ENCODE data around the gene POLN. TPM values are rescaled to one million over a fixed set of nuclear protein-coding genes. Genes with fewer than 3 reads are reported as not detected.

Gene POLN
- total and polyA plus RNA-seq, 8 donors: 0.29 to 5.1 (median 1.4) TPM; not detected in 2

DNA sequence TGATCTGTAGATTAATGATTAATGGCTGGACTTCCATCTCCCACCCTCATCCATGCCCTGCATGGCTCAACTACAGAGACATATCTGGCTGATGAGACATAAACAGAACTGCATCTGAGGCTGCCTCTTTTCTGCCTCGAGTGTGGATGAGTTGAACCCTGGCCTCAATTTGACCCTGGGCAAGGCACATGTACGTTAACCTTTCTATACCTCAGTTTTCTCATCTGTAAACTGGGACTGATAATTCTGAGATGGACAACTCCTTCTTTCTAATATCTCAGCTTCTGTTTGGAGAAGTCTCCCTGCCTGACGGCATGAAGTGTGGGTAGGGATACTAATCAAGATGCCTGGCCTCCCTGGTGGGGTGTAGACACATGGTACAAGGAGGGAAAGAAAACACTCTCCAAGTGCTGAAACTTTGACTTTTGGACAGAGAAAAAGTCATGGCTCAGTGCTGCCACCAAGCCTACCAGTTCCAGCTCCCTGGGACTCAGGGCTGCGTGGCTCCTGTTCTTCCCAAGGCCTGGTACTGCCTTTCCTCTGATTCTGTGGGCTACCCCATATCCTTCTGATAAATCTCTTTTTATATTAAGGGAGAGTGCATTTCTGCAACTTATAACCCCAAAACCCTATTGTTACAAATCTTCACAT is 64.4 kb downstream of the POLN start:
- H3K9me3 ChIP-seq: no peaks in the 10 kb centered on the region
- no peak overlapping the region for H3K4me3 ChIP-seq
- H3K4me1 ChIP-seq: peaks cover 0 to 8% (median 6%) of the 10 kb centered on the region in 4 donors
- H3K36me3 ChIP-seq: no peaks in the 10 kb centered on the region
- TF ChIP-seq POLR2A (IDR thresholded peaks at IDR 0.05): no peak
- TF ChIP-seq EP300 (IDR thresholded peaks at IDR 0.05): no peak
- TF ChIP-seq POLR2AphosphoS5 (IDR thresholded peaks at IDR 0.05): no peak
- TF ChIP-seq, protein P1, sequence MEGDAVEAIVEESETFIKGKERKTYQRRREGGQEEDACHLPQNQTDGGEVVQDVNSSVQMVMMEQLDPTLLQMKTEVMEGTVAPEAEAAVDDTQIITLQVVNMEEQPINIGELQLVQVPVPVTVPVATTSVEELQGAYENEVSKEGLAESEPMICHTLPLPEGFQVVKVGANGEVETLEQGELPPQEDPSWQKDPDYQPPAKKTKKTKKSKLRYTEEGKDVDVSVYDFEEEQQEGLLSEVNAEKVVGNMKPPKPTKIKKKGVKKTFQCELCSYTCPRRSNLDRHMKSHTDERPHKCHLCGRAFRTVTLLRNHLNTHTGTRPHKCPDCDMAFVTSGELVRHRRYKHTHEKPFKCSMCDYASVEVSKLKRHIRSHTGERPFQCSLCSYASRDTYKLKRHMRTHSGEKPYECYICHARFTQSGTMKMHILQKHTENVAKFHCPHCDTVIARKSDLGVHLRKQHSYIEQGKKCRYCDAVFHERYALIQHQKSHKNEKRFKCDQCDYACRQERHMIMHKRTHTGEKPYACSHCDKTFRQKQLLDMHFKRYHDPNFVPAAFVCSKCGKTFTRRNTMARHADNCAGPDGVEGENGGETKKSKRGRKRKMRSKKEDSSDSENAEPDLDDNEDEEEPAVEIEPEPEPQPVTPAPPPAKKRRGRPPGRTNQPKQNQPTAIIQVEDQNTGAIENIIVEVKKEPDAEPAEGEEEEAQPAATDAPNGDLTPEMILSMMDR (IDR thresholded peaks at IDR 0.05): no peak
- 77 to 90% (median 85%) methylated on average over 4 of the region's 4 CpGs for WGBS, 5 donors
- peak in 1 of 2 donors; percentile 37 for DNase-seq
- intact Hi-C loops (cut with DNase I; ENCODE audit: low total_unique reads): no loop called here
- no peak overlapping the region for H3K27ac ChIP-seq
- H3K27me3 ChIP-seq: no peaks in the 10 kb centered on the region

DNA sequence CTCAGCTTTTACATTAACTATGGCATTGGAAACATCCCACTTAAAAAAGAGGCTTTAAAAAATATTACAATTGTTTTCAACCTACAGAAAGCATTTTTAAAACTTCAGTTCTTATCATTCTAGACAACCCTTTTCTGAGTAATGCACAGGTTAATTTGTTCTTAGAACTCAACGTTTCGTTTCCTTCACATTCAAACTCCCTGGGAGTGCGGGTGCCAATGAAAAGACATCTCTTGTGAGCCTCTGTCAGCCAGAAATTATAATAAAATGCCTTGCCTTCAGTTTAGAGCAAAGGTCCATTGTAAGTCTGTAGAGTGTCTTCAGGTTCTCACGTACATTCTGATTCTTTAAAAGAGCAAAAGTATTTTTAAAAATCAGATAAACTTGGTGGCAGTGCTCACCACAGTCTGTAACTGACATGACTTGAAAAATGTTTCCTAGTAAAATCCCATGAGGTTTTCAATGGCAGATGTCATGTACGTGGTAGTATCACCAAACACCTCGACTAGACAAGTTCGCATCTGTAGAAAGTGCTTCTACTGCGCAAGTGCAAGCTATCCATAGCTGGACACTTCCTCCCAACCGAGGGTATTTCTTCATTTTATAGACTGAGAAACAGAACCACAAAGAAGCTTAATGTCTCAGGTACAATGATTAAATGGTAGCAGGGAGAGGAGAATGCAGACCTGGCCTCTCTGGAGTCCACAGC is 65.8 kb downstream of the POLN start:
- 81 to 89% (median 86%) methylated on average over 9 of the region's 9 CpGs for WGBS, 5 donors
- intact Hi-C loops (cut with DNase I; ENCODE audit: low total_unique reads): no loop called here

DNA sequence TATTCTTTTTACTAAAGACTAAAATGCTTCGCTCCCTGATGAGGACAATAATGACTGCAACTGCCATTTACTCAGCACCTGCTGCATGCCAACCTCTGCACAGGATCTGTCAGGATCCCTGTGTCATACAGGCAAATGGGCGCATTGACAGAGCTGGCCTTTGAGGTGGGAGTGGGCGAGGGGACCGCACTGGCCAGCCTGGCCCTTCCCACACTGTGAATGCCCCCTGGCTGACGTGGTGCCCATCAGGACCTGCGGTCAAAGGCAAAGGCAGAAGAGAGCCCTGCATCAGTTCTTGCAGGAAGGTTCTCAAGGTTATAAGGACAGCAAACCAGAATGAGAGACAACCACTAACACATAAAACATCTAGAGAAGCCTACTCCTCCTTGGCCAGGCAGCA is 67.9 kb downstream of the POLN start:
- intact Hi-C loops (cut with DNase I; ENCODE audit: low total_unique reads): no loop called here
- Histone ChIP-seq H3K27me3 (no peaks in the 10 kb centered on the region), H3K27ac (no peak overlapping the region), H3K36me3 (peaks cover 0 to 14% (median 3%) of the 10 kb centered on the region in 4 donors), H3K9me3 (no peaks in the 10 kb centered on the region), H3K4me3 (no peak overlapping the region), H3K4me1 (peaks cover 0 to 18% (median 9%) of the 10 kb centered on the region in 4 donors)
- WGBS, 5 donors: 95 to 99% (median 97%) methylated on average over 6 of the region's 6 CpGs
- TF ChIP-seq POLR2AphosphoS5 (IDR thresholded peaks at IDR 0.05) (no peak), EP300 (IDR thresholded peaks at IDR 0.05) (no peak), POLR2A (IDR thresholded peaks at IDR 0.05) (no peak)
- TF ChIP-seq, protein P1 (IDR thresholded peaks at IDR 0.05): no peak
- no peak for DNase-seq

More for the DNA sequence above, 65.8 kb downstream of the POLN start:
- H3K9me3 ChIP-seq: no peaks in the 10 kb centered on the region
- H3K36me3 ChIP-seq: no peaks in the 10 kb centered on the region
- no peak for DNase-seq
- no peak overlapping the region for H3K27ac ChIP-seq
- no peaks in the 10 kb centered on the region for H3K27me3 ChIP-seq
- H3K4me3 ChIP-seq: no peak overlapping the region
- H3K4me1 ChIP-seq: peaks cover 0 to 10% (median 7%) of the 10 kb centered on the region in 4 donors
- no peak for TF ChIP-seq POLR2AphosphoS5 (IDR thresholded peaks at IDR 0.05)
- TF ChIP-seq, protein P1 (IDR thresholded peaks at IDR 0.05): no peak
- no peak for TF ChIP-seq POLR2A (IDR thresholded peaks at IDR 0.05)
- TF ChIP-seq EP300 (IDR thresholded peaks at IDR 0.05): no peak

DNA sequence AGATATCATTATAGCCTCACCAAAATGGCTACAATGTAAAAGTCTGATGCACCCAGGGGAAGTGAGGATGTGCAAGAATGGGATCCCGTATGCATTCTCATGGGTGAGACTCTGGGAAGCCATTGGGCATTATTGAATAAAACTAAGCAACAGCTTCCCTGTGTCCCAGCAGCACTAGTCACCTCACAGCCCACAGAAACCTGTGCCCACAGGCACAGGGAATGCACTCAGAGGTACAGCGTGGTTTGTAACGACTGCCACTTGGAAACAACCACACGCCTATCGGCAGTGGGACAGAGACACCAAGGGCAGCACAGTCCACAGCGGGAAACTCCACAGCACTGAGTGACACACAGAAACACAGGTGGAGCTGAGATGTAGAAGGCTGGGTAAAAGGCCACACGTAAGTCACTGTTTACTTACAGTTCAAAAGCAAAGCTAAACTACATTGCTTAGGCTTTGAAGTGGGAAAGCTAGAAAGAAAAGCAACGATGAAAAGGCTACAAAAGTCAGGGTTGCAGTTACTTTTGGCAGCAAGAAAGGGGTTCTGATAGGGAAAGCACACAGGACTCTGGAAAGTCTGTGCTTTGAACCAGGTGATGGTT is 69.2 kb downstream of the POLN start:
- DNase-seq: peak in 1 of 2 donors; percentile 62
- H3K27ac ChIP-seq: peak overlapping the region in 1 of 5 donors; percentile 8
- H3K9me3 ChIP-seq: no peaks in the 10 kb centered on the region
- no peak overlapping the region for H3K4me3 ChIP-seq
- intact Hi-C loops (cut with DNase I; ENCODE audit: low total_unique reads): no loop called here
- peaks cover 0 to 20% (median 3%) of the 10 kb centered on the region in 4 donors for H3K36me3 ChIP-seq
- H3K27me3 ChIP-seq: no peaks in the 10 kb centered on the region
- no peak for TF ChIP-seq POLR2AphosphoS5 (IDR thresholded peaks at IDR 0.05)
- TF ChIP-seq EP300 (IDR thresholded peaks at IDR 0.05): no peak
- TF ChIP-seq, protein P1 (IDR thresholded peaks at IDR 0.05): no peak
- TF ChIP-seq POLR2A (IDR thresholded peaks at IDR 0.05): no peak
- WGBS, 5 donors: 30 to 53% (median 43%) methylated on average over 8 of the region's 8 CpGs
- peaks cover 4 to 26% (median 13%) of the 10 kb centered on the region in 4 donors for H3K4me1 ChIP-seq

Measured in stomach (tissue), 9 donors.